CD4-positive, alpha-beta T cell (primary cell): ENCODE measurements around the gene ELOB. TPM values are rescaled to one million over a fixed set of nuclear protein-coding genes. Genes with fewer than 3 reads are reported as not detected.

Experiments used
- ATAC-seq: fragments of 200-7000 bp; cut with Tn5 transposase; one replicate; pipeline ENCODE4 v1.10.0; 2022; ENCODE audit warnings: mild to moderate bottlenecking; ENCODE audit not compliant: poor library complexity
- CTCF ChIA-PET: fragments of 350-600 bp; sonication (Branson Sonifier 250); formaldehyde crosslinking; loops from one replicate; lab custom pipeline; 2021; ENCODE audit warnings: antibody characterized with exemption, inconsistent platforms; lab: Charles Lee
- POLR2A ChIA-PET: fragments of 350-600 bp; sonication (Branson Sonifier 250); formaldehyde crosslinking; loops from one replicate; lab custom pipeline; 2021; ENCODE audit warnings: antibody characterized with exemption, inconsistent platforms; lab: Charles Lee
- DNase-seq, 14 experiments: peaks; one replicate each; pipeline ENCODE4 v3.0.0-alpha.2; 2013 to 2020; ENCODE audit warnings: mixed read lengths in 2 of 14
- H3K27ac ChIP-seq, 2 donors: one replicate each; pipeline versions ENCODE4 v1.5.1 to v1.7.0; 2013; ENCODE audit warnings: low read length in 2 of 2, low read depth in 1 of 2, mild to moderate bottlenecking in 1 of 2
- H3K27me3 ChIP-seq, 2 experiments: 1 replicate in 1 of 2; 2 replicates in 1 of 2; pipeline versions ENCODE4 v1.6.1 to v1.7.0; 2013; ENCODE audit warnings: low read length in 2 of 2, control low read depth in 1 of 2, mild to moderate bottlenecking in 1 of 2, moderate library complexity in 1 of 2; ENCODE audit not compliant: insufficient read depth in 2 of 2, control insufficient read depth in 1 of 2
- H3K36me3 ChIP-seq: one replicate; pipeline ENCODE4 v1.6.1; 2013; ENCODE audit warnings: low read length, control low read depth; ENCODE audit not compliant: insufficient read depth
- H3K4me1 ChIP-seq: one replicate; pipeline ENCODE4 v1.6.1; 2013; ENCODE audit warnings: low read length, control low read depth; ENCODE audit not compliant: insufficient read depth
- H3K4me3 ChIP-seq: one replicate; pipeline ENCODE4 v1.5.1; 2013; ENCODE audit warnings: mild to moderate bottlenecking, low read length, moderate library complexity
- H3K9me3 ChIP-seq, 2 experiments: 1 replicate in 1 of 2; 2 replicates in 1 of 2; pipeline versions ENCODE4 v1.6.1 to v1.7.0; 2013; ENCODE audit warnings: low read length in 2 of 2, mild to moderate bottlenecking in 2 of 2, control low read depth in 1 of 2, moderate library complexity in 1 of 2; ENCODE audit not compliant: control insufficient read depth in 1 of 2, insufficient read depth in 1 of 2
- H3K27ac Mint-ChIP-seq: one replicate; pipeline ENCODE4 v1.8.0; 2020; ENCODE audit warnings: mixed read lengths
- H3K27me3 Mint-ChIP-seq: one replicate; pipeline ENCODE4 v1.8.0; 2021; ENCODE audit warnings: mixed read lengths
- H3K36me3 Mint-ChIP-seq: one replicate; pipeline ENCODE4 v1.8.0; 2021; ENCODE audit warnings: low read depth, mixed read lengths
- H3K4me1 Mint-ChIP-seq: one replicate; pipeline ENCODE4 v1.8.0; 2021; ENCODE audit warnings: low read depth, mixed read lengths
- H3K4me3 Mint-ChIP-seq: one replicate; pipeline ENCODE4 v1.8.0; 2020; ENCODE audit warnings: mild to moderate bottlenecking, mixed read lengths
- H3K9me3 Mint-ChIP-seq: one replicate; pipeline ENCODE4 v1.8.0; 2020; ENCODE audit warnings: mixed read lengths
- intact Hi-C, 2 experiments: fragments of 100-400 bp; cut with DNase I in 1 of 2; cut with micrococcal nuclease in 1 of 2; formaldehyde crosslinking; loops; one replicate each; pipeline versions ENCODE4 v1.15.1 to v1.9.0; 2023 to 2025; cut with DNase I, micrococcal nuclease
- total RNA-seq, 174 experiments: library from RNA in 2 of 174; stranded (reverse) in 2 of 174; gene quantifications; one replicate each; pipeline ENCODE4 v1.2.3 and lab custom pipeline; 2021 to 2026
- TF ChIP-seq, protein P1 (sequence below): fragments of 200-600 bp; IDR thresholded peaks from one replicate; pipeline ENCODE4 v1.8.0; 2022; ENCODE audit warnings: antibody characterized with exemption, mild to moderate bottlenecking

ELOB gene
- total RNA-seq, 2 experiments from 2014 or later: 102 to 103 TPM

DNA sequence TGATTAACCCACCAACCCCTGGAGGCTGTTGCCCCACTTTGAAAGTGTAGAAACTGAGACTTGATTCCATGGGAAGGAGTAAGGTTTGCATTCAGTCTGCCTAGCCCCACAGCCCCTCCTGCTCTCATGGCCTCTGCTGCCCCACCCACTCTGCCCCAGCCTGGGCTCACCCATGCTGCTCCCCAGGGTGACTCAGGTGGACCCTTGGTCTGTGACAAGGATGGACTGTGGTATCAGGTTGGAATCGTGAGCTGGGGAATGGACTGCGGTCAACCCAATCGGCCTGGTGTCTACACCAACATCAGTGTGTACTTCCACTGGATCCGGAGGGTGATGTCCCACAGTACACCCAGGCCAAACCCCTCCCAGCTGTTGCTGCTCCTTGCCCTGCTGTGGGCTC is 27.6 kb upstream of the ELOB start:
- DNase-seq: no peak
- no peak overlapping the region for H3K4me3 Mint-ChIP-seq
- ChIA-PET POLR2A (no interaction called here), CTCF (no interaction called here)
- peaks cover 6% of the 10 kb centered on the region for H3K9me3 Mint-ChIP-seq
- no peaks in the 10 kb centered on the region for H3K36me3 ChIP-seq
- no peak for ATAC-seq
- intact Hi-C loops: no loop called here
- H3K27me3 Mint-ChIP-seq: peaks cover 25% of the 10 kb centered on the region
- peaks cover 0 to 6% of the 10 kb centered on the region in 2 experiments for H3K27me3 ChIP-seq
- no peak overlapping the region for H3K27ac Mint-ChIP-seq
- no peaks in the 10 kb centered on the region for H3K4me1 ChIP-seq
- no peaks in the 10 kb centered on the region for H3K36me3 Mint-ChIP-seq
- H3K4me3 ChIP-seq: no peak overlapping the region
- TF ChIP-seq, protein P1, sequence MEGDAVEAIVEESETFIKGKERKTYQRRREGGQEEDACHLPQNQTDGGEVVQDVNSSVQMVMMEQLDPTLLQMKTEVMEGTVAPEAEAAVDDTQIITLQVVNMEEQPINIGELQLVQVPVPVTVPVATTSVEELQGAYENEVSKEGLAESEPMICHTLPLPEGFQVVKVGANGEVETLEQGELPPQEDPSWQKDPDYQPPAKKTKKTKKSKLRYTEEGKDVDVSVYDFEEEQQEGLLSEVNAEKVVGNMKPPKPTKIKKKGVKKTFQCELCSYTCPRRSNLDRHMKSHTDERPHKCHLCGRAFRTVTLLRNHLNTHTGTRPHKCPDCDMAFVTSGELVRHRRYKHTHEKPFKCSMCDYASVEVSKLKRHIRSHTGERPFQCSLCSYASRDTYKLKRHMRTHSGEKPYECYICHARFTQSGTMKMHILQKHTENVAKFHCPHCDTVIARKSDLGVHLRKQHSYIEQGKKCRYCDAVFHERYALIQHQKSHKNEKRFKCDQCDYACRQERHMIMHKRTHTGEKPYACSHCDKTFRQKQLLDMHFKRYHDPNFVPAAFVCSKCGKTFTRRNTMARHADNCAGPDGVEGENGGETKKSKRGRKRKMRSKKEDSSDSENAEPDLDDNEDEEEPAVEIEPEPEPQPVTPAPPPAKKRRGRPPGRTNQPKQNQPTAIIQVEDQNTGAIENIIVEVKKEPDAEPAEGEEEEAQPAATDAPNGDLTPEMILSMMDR: no peak
- H3K27ac ChIP-seq: no peak overlapping the region
- no peaks in the 10 kb centered on the region for H3K4me1 Mint-ChIP-seq
- peaks cover 11 to 12% of the 10 kb centered on the region in 2 experiments for H3K9me3 ChIP-seq

DNA sequence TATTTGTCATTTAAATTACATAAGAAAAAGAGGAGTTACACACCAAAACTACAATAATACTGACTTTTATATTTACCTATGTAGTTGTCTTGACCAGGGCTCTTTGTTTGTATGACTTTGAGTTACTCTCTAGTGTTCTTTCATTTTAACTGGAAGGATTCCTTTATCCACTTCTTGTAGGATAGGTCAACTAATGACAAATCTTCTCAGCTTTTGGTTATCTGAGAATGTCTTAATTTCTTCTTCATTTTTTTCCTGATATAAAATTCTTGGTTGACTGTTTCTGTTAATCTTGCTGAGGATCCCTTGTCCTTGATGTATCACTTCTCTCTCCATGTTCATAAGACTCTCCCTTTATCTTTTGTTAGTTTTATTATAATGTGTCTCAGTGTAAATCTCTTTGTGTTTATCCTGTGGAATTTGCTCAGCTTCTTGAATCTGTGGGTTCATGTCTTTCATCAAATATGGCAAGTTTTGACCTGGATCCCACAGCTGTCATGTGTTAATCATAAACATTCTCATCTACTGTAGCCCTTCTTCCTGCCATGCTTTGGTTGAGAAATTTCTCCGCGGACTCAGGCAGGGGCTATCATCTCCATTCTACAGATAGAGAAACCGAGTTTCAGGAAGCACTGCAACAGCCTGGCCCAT is 26.6 kb upstream of the ELOB start:
- ATAC-seq: no peak
- Mint-ChIP-seq H3K27ac (no peak overlapping the region), H3K4me3 (no peak overlapping the region), H3K4me1 (no peaks in the 10 kb centered on the region), H3K36me3 (no peaks in the 10 kb centered on the region), H3K9me3 (peaks cover 6% of the 10 kb centered on the region), H3K27me3 (peaks cover 16% of the 10 kb centered on the region)
- ChIA-PET POLR2A (no interaction called here), CTCF (no interaction called here)
- no peak overlapping the region for H3K27ac ChIP-seq
- TF ChIP-seq, protein P1: no peak
- no peak for DNase-seq
- no peaks in the 10 kb centered on the region for H3K4me1 ChIP-seq
- no peak overlapping the region for H3K4me3 ChIP-seq
- no peaks in the 10 kb centered on the region for H3K36me3 ChIP-seq
- H3K9me3 ChIP-seq: peaks cover 11 to 12% of the 10 kb centered on the region in 2 experiments
- intact Hi-C loops: no loop called here
- H3K27me3 ChIP-seq: peaks cover 0 to 6% of the 10 kb centered on the region in 2 experiments

DNA sequence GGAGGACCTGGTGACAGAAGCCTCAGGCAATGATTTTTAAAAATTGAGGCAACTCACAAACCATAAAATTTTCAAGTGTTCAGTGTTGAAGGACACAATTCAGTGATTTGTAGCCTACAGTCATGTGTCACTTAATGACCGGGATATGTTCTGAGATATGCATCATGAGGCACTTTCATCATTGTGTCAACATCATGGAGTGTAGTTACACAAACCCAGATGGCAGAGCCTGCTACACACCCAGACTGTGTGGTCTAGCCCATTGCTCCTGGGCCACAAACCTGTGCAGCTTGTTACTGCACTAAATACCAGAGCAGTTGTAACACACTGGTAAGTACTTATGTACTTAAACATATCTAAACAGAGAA is 22.8 kb upstream of the ELOB start:
- TF ChIP-seq, protein P1: no peak
- ChIA-PET POLR2A (interaction anchor here (0.7 kb wide), 1 partner anchor 9 kb away, joined by 3 read pairs; no protein-coding TSS in a partner anchor), CTCF (interaction anchor here (1.3 kb wide), 1 partner anchor 69 kb away, joined by 5 read pairs; no protein-coding TSS in a partner anchor)
- Histone ChIP-seq H3K36me3 (no peaks in the 10 kb centered on the region), H3K4me3 (no peak overlapping the region), H3K4me1 (no peaks in the 10 kb centered on the region), H3K9me3 (peaks cover 4 to 12% of the 10 kb centered on the region in 2 experiments), H3K27ac (no peak overlapping the region), H3K27me3 (peaks cover 0 to 2% of the 10 kb centered on the region in 2 experiments)
- Mint-ChIP-seq H3K9me3 (peaks cover 6% of the 10 kb centered on the region), H3K4me1 (no peaks in the 10 kb centered on the region), H3K4me3 (no peak overlapping the region), H3K27me3 (peaks cover 5% of the 10 kb centered on the region), H3K36me3 (no peaks in the 10 kb centered on the region), H3K27ac (no peak overlapping the region)
- intact Hi-C loops: no loop called here
- DNase-seq: no peak
- ATAC-seq: no peak
